ENCODE measurements around the gene PEAR1.

DNA sequence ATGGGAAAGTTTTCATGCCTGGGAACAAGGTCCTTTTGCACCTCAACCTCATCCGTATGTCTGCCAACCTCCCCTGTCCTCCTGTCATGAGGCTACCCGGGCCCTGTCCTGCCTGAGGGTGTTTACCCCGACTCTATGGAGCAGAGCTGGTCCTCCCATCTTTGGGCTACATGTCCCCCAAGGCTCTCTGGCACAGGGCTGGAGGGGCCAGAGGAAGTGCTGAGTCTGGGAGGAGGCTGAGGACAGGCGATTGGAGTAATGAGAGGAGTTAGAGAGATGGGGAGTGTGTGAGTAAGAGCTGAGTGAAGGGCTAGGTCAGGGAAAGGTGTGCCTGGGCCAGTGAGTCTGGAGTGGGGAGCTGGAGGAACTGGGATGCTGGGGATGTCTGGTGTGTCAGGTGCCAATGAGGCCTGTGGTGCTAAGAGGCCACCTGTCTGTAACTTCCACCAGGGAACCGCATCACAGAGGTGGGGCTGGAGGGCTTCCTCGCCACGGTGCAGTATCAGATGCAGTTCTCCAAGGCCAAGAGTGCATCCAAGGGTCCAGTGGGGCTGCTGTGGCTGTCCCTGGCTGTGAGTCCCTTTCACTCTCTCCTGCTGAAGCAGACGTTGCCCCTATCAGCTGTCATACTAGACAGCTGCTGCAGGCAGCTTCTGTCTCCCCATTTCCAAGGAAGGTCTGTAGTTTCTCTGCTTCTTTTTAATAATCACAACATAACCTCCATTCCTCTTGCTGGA lies 38.6 kb downstream of the PEAR1 start:
- TF ChIP-seq, protein P1, sequence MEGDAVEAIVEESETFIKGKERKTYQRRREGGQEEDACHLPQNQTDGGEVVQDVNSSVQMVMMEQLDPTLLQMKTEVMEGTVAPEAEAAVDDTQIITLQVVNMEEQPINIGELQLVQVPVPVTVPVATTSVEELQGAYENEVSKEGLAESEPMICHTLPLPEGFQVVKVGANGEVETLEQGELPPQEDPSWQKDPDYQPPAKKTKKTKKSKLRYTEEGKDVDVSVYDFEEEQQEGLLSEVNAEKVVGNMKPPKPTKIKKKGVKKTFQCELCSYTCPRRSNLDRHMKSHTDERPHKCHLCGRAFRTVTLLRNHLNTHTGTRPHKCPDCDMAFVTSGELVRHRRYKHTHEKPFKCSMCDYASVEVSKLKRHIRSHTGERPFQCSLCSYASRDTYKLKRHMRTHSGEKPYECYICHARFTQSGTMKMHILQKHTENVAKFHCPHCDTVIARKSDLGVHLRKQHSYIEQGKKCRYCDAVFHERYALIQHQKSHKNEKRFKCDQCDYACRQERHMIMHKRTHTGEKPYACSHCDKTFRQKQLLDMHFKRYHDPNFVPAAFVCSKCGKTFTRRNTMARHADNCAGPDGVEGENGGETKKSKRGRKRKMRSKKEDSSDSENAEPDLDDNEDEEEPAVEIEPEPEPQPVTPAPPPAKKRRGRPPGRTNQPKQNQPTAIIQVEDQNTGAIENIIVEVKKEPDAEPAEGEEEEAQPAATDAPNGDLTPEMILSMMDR (conservative IDR thresholded peaks at IDR 0.05 in 1 of 2, IDR thresholded peaks at IDR 0.05 in 1 of 2; ENCODE audit: extremely low read depth in 1 of 2, insufficient read depth in 1 of 2, low read depth in 1 of 2, low read length in 2 of 2): no peak
- no peak for TF ChIP-seq EZH2 (IDR thresholded peaks at IDR 0.05; ENCODE audit: borderline replicate concordance, low read length)

All from mammary epithelial cell (primary cell).